Epithelial cell of prostate (primary cell): ENCODE results near the gene CYP4F2.
A peak's percentile ranks its signal among the peaks of the same experiment; 100 is the strongest.
"Not testable (repeated sequence)": the region's sequence is repeated elsewhere in the genome, so short reads cannot be mapped to it uniquely, and the experiment has no call there.

Source experiments
- DNase-seq: peaks from one replicate; pipeline ENCODE4 v3.0.0-alpha.2; 2011; ENCODE audit warnings: low read depth, low spot score
- H3K27ac ChIP-seq: fragments of 450-650 bp; 2 replicates; pipeline ENCODE4 v1.5.1; 2017; ENCODE audit warnings: mild to moderate bottlenecking

CYP4F2 gene

DNA sequence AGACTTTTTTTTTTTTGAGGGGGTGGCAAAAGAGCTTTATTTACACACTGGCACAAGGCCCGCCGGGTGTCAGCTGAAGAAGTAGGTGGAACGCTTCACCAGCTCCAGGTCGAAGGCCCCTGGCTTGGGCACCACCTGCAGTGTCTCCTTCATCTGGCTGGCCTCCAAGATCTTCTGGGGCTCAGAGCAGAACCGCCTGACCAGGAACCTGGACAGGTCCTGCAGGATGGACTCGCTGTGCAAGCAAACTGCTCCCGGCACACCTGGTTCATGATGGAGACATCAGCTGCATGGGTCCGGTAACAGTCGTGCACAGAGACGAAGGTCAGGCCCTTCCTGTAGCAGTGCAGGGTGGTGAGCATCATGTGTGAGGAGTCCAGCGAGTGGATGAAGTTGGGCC, 4.4 kb upstream of the CYP4F2 start:
- no peak for DNase-seq
- H3K27ac ChIP-seq = no peak overlapping the region

DNA sequence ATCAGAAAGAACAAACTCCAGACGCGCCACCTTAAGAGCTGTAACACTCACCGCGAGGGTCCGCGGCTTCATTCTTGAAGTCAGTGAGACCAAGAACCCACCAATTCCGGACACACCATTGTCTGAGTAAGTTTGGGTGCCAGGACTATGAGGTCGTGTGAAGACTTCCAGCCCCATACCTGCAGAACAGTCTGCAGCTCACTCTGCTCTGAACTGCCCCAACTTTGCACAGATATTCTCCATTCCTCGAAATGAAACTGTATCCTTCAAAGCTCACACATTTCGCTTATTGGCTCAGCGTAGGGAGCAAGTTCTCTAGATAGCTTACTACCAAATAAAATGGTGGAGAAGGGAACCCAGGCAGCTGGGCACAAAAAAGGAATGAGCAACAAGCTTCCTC, 2.6 kb upstream of the CYP4F2 start:
- no peak overlapping the region for H3K27ac ChIP-seq
- DNase-seq = no peak

DNA sequence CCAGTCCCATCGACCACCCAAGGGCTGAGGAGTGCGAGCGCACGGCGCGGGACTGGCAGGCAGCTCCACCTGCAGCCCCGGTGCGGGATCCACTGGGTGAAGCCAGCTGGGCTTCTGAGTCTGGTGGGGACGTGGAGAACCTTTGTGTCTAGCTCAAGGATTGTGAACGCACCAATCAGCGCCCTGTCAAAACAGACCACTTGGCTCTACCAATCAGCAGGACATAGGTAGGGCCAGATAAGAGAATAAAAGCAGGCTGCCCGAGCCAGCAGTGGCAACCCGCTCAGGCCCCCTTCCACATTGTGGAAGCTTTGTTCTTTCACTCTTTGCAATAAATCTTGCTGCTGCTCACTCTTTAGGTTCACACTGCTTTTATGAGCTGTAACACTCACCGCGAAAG, 2.2 kb upstream of the CYP4F2 start:
- not testable (repeated sequence) for H3K27ac ChIP-seq, DNase-seq

DNA sequence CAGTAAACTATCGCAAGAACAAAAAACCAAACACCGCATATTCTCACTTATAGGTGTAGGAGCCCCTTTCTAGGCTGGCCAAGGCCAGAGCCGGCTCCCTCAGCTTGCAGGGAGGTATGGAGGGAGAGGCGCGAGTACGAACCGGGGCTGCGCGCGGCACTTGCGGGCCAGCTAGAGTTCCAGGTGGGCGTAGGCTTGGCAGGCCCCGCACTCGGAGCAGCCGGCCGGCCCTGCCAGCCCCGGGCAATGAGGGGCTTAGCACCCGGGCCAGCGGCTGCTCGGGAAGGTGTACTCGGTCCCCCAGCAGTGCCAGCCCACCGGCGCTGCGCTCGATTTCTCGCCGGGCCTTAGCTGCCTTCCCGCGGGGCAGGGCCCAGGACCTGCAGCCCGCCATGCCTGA, 1.7 kb upstream of the CYP4F2 start:
- not testable (repeated sequence) for DNase-seq, H3K27ac ChIP-seq

DNA sequence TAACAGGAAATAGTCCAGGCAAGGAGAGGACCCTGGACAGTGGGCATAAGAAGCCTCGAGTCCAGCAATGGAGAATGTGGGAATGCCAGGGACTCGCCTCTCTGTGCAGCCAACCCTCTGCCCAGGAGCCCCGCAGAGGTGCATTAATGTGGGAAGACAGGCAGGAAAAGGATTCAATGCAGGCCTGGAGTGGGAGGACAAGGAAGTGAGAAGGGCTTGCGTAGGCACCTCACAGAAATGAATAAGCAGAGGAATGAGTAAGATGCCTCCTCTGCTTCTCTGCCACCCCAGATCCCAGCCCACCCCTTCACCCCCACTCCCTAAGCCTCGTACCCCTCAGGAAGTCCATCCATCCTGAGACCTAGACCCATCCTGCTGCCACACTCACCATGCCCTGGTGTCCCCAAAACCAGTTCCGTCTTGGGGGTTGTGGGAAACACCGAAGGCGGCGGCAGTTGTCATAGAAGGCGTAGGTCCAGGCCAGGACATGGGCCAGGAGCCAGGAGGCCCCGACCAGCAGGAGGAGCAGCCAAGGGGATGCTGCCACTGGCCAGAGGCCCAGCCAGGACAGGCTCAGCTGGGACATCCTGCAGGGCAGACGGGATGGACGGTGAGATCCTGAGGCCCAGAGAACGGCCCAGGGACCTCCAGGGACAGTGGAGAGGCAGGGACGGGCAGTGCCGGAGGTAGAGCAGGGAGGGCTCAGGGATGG, 692 bp downstream of the CYP4F2 start:
- no peak for DNase-seq
- H3K27ac ChIP-seq = no peak overlapping the region

DNA sequence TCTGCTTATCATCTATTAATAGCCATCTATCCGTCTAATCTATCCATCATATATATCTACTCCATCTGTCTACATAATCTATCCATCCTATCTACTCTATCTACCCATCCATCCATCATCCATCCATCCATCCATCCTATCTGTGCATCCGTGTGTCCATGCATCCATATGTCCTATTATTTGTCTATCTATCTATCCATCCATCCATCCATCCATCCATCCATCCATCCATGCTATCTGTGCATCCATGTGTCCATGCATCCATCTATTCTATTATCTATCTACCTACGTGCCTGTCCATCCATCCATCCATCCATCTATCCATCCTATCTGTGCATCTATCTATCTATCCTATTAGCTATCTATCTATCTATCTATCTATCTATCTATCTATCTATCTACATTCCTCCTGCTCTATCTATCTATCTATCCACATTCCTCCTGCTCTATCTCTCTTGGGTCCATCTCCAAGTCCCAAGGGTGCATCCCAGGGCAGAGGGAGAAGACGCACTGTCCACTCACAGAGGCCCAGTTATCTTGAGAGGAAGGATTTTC, 1.9 kb downstream of the CYP4F2 start:
- H3K27ac ChIP-seq = no peak overlapping the region
- DNase-seq = no peak

DNA sequence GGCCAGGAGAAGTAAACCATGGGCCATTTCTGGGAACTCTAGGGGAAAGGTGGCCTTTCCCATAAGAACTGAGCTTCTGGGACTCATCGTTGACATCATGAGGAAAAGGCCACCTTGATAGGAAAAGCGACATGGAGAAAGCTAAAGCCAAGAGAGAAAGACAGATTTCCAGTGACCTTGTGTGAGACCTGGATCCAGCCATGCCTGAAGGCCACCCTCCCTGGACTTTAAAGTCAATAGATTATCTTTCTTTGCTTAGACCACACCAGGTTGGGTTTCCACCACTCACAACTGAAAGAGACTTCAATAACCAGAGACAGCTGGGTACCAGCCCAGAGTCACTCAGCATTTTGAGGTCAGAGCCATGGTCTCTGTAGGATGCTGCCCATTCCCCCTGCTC, 3.5 kb downstream of the CYP4F2 start:
- no peak for DNase-seq
- H3K27ac ChIP-seq = no peak overlapping the region

DNA sequence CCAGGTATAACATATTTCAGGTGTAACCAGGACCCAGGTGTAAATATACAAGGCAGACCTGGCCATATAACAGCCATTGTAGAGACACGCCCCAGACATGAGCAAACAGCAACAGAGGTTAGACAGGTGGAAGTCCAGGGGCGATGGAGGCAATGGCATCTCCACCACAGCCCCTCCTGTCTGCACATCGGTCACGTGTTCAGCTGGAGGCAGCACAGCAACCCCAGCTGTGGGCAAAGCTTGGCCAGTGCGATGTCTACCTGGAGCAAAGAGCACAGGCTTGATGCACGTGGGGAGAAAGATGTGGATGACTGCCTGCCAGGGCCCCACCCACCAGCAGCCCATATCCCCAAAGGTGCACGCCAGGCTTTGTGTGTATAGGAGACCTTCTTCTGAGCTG, 4.4 kb downstream of the CYP4F2 start:
- no peak for DNase-seq
- H3K27ac ChIP-seq = no peak overlapping the region

DNA sequence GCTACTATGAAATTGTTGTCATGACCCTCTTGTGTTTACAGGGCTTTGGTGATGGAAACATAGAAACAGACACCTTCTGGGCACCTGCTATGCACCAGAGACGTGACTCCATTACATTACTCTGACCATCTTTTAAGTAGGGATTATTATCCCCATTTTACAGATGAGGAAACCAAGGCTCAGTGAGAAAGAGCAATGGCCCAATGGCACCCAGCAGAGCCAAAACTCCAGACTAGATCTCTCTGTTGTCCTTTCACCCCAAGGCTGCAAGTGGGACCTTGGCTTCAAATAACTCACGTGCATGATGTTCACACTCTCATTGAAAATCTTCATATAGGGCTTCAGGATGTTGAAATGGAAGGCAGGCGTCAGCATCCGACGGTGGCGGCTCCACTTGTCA, 5.9 kb downstream of the CYP4F2 start:
- H3K27ac ChIP-seq = no peak overlapping the region
- no peak for DNase-seq

DNA sequence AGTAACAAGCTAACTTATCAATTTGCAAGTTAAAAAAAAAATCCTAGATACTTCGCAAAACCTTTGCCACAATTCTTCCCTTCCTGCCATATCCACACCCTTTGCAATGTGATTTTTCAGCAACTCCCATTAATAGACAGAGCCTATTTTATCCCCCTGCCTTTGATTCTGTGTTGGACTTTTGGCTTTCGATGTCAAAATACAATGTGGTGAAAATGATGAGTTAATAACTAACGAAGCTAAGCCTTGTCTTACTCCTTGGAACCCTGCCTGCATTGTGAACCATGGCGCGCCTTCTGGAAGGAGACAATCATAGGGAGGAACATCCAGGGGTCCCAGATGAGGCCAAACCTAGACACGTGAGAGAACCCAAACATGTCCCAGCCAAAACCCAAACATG, 6.4 kb downstream of the CYP4F2 start:
- no peak overlapping the region for H3K27ac ChIP-seq
- DNase-seq = no peak

DNA sequence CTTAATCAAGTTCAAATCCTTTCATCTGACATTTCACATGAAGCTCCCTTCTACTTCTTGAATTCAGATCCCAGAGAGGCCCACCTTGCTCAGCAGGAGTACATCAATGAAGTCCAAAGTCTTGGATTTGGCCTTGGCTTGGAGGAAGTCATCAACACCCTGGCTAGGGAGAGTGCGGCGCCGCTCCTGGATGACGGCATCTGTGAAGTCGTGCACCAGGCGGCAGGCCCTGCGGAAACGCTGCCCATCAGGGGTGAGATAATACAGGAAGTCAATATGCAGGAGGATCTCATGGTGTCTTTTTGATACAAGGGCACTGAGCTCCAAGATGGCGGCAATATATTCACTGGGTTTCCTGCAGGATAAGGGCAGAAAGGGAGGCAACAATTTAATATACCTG, 8.5 kb downstream of the CYP4F2 start:
- DNase-seq, H3K27ac ChIP-seq: not testable (repeated sequence)

DNA sequence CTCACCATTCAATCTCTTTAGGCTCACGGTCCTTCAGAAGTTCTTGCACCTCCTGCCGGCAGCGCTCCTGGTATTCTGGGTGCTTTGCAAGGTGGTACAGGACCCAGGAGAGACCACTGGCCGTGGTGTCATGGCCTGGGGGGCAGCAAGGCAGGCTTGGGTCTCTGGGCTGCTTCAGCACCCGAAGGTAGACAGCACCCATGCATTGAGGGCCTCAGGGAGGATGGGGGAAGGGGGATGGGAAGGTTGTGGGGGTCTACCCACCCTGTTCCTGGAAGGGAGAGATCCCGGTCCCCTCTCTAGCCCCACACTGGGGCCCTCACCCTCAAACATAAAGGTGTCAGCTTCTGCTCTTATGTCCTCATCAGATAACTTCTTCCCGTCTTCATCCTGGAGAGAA, 12.0 kb downstream of the CYP4F2 start:
- no peak for DNase-seq

DNA sequence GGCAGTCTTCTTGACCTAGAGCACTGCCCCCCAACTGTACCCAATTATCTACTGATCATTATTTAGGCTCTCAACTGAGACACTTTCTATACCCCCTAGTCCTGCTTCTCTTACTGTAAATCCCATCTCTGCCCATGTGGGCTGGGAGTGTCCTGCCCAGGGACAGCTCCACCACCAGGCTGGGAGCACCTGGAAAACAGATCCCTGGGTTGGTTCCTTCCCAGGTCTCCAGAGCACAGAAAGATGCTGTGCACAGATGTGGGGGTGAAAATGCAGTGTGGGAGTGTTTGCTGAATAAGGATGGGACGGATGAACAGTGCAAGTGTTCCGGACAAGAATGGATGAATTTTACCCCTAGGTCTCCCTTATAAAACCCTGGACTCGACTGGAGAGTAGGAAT, 12.7 kb downstream of the CYP4F2 start:
- no peak overlapping the region for H3K27ac ChIP-seq
- no peak for DNase-seq

More for the DNA sequence above, 12.0 kb downstream of the CYP4F2 start:
- H3K27ac ChIP-seq = no peak overlapping the region

DNA sequence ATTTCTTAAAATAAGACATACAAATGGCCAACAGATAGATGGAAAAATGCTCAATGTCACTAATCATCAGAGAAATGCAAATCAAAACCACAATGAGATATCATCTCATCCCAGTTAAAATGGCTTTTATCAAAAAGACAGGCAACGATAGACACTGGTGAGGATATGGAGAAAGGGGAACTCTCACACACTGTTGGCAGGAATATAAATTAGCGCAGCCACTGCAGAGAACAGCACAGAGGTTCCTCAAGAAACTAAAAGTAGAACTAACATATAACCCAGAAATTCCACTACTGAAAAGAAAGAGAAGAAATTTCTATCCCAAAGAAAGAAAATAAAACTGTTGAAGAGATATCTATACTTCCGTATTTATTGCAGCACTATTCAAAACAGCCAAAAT, 14.5 kb downstream of the CYP4F2 start:
- DNase-seq = not testable (repeated sequence)

DNA sequence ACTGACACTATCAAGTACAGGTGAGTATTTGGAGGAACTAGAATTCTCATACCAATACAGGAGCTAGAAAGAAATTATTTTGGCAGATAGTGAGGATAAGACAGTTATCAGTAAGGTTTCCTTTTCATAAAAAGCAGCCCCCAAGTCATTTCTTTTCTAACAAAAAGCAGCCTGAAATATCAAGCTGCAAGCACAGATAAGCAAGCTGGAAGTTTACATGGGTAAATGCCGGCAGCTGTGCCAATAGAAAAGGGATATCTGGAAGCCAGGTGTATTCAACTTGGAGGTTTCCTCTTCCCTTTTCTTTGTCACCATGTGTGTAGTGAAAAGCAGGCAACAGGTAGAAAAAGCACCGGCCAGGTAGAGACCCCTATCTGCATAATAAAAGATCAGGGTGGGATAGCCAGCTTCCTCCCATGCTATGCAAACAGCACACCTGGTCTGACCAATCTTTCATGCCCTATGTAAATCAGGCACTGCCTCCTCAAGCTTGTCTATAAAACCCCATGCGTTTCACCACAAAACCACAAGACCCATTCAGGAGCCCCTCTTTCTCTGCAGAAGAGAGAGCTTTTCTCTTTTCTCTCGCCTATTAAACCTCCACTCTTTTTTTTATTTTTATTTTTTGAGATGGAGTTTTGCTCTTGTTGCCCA, 22.9 kb downstream of the CYP4F2 start:
- no peak for DNase-seq

More for the DNA sequence above, 14.5 kb downstream of the CYP4F2 start:
- not testable (repeated sequence) for H3K27ac ChIP-seq

DNA sequence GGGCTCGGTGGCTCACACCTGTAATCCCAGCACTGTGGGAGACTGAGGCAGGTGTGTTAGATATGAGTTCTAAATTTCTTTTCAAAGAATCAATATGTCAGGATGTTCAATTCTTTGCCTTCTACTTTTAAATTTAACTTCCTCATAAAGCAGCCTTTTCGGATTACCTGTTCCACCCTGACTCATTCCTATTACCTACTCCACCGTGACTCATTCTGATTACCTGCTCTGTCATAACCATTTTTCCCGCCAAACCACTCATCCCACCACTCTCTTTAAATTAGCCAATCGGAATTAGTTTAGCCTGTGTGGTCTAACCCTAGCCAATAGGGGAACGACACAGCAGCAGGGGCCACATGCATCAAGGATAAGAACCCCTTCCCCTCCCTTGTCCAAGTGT, 24.1 kb downstream of the CYP4F2 start:
- H3K27ac ChIP-seq = peak overlapping the region; percentile 45
- DNase-seq = peak; percentile 51

More for the DNA sequence above, 22.9 kb downstream of the CYP4F2 start:
- no peak overlapping the region for H3K27ac ChIP-seq

DNA sequence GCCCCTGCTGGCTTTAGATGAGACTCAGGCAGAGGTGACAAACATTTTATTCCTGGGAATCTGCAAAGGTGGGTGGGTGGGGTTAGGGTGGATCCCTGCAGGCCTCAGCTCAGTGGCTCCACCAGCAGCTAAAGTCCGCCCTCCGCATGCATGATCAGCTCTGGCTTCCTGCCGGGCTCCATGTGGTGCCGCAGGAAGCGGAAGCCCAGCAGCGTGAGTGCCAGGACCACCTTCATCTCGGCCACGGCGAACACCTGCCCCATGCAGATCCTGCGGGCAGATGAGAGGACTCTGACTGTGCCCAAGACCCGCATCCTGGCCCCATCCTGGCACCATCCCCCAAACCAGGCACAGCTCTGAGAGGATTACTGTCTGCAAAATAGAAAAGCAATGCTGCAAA, 26.3 kb downstream of the CYP4F2 start:
- H3K27ac ChIP-seq = no peak overlapping the region
- no peak for DNase-seq

DNA sequence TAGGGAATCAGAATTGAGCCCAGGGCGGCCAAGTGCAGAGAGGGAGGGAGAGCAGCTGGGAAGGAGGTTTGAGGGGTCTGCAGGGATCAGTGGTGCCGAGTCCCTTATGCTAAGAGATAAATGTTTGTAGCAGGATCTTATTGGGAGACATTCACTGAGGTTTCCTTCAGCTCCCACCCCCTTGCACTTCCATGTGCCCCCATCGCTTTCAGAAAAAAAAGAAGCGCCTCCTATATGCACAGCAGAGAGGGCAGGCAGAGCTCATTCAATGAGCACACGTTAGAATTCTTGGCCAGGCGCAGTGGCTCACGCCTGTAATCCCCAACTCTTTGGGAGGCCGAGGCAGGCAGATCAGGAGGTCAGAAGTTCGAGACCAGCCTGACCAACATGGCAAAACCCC, 28.0 kb downstream of the CYP4F2 start:
- no peak for DNase-seq
- H3K27ac ChIP-seq = peak overlapping the region; percentile 82

DNA sequence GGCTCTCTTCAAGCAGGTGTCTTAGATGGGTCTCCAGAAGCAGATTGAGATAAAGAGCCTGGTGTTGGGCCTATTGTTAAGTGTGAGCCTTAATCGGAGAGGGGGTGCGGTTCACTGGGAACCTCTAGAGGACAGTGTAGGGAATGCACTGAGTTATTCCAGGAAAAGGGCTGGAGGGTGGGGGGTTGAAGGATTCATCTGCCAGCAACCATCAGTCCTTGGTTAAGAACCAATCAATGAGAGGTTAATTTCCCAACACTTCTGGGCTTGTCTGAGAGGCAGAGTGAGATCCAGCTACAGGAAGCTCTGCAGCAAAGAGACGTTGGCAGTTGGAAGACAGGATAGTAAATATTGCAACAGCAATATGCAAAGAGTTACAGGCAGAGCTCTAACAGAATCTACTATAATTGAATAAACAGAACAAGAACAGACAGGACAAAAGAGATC, 28.7 kb downstream of the CYP4F2 start:
- DNase-seq = peak; percentile 91

DNA sequence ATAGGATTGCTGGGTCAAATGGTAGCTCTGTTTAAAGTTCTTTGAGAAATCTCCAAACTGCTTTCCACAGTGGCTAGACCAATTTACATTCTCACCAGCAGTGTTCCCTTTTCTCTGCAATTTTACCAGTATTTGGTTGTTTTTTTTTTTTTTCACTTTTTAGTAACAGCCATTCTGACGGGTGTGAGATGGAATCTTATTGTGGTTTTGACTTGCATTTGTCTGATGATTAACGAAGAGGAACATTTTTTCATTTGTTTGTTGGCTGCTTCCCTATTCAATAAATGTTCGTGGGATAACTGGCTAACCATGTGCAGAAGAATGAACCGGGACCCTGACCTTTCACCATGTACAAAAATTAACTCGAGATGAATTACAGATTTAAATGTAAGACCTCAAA, 31.2 kb downstream of the CYP4F2 start:
- H3K27ac ChIP-seq = no peak overlapping the region
- no peak for DNase-seq

More for the DNA sequence above, 28.7 kb downstream of the CYP4F2 start:
- H3K27ac ChIP-seq = peak overlapping the region; percentile 82

DNA sequence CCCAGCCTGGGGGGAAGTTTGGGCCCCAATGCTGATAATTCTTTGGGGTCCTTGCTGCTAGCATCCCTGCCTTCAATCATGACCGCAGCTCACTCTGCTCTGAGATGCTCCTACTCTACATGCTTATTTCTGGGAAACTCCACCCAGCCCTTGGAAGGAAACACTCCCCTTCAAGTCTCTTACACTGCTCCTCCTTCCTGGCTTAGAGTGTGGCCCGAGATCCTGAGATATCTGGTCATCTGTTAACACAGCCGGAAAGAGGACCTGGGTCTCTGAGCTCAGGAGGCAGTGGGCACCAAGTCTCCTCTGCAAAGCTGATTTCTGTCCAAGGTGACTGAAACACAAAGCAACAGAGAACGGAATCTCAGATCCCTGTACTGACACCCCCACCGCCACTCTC, 33.0 kb downstream of the CYP4F2 start:
- DNase-seq = no peak
- H3K27ac ChIP-seq = no peak overlapping the region

DNA sequence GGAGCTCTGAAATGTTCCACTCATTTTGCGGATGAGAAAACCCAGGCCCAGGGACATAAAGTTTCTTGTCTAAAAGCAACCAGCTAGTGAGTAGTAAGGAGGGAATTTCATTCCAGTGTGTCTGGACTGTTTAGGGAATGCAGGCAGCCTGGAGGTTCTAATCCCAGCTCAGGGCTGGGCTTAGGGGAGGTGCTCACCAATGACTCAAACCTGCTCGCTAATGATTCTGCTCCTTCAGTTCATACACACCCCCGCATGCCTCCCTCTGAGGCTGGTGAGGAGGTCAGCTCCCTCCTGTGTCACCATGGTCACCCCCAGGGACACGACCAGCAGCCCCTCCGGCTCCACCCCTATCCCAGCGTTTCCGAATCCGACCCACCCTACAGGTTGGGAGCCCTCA, 34.6 kb downstream of the CYP4F2 start:
- DNase-seq = peak; percentile 14
- peak overlapping the region; percentile 33 for H3K27ac ChIP-seq
